NCI-H1930 (cell line): ENCODE measurements around the gene MT1G.
"Not testable (repeated sequence)": the region's sequence is repeated elsewhere in the genome, so short reads cannot be mapped to it uniquely, and the experiment has no call there.

Experiments
- DNase-seq, 2 experiments: peaks; one replicate each; lab custom pipeline; 2025; lab: John Stamatoyannopoulos, UW

Gene MT1G

GRCh38 chr16:56684926-56685590 lies 17.2 kb upstream of the MT1G start:
- DNase-seq, result no peak

- no peak for DNase-seq
Measured at GRCh38 chr16:56684256-56684925, 16.5 kb upstream of the MT1G start.

- DNase-seq, result no peak
Measured at GRCh38 chr16:56683424-56684172, 15.7 kb upstream of the MT1G start.

GRCh38 chr16:56682703-56683397 lies 15.0 kb upstream of the MT1G start:
- no peak for DNase-seq

GRCh38 chr16:56681939-56682702 lies 14.3 kb upstream of the MT1G start, which contains the start of gene MT1X:
TSS of gene MT1X (plus strand) at chr16:56682470. CDS start at chr16:56682541, 71 bp downstream.
- peak; percentile 60 to 65 for DNase-seq

GRCh38 chr16:56679818-56680217 lies 12.0 kb upstream of the MT1G start:
- DNase-seq, result no peak

- no peak for DNase-seq
Measured at GRCh38 chr16:56679078-56679730, 11.3 kb upstream of the MT1G start.

- no peak for DNase-seq
Measured at GRCh38 chr16:56677474-56677873, 9.6 kb upstream of the MT1G start.

GRCh38 chr16:56675685-56676210 lies 7.9 kb upstream of the MT1G start:
- no peak for DNase-seq

- DNase-seq, result not testable (repeated sequence)
Measured at GRCh38 chr16:56674570-56674969, 6.7 kb upstream of the MT1G start.

- no peak for DNase-seq
Measured at GRCh38 chr16:56673921-56674320, 6.1 kb upstream of the MT1G start.

- DNase-seq, result no peak
Measured at GRCh38 chr16:56672761-56673536, 5.1 kb upstream of the MT1G start.

GRCh38 chr16:56672171-56672570 lies 4.3 kb upstream of the MT1G start:
- not testable (repeated sequence) for DNase-seq

GRCh38 chr16:56671691-56672090 lies 3.8 kb upstream of the MT1G start:
- not testable (repeated sequence) for DNase-seq

GRCh38 chr16:56670620-56670934 lies 2.7 kb upstream of the MT1G start:
- DNase-seq, result no peak

- no peak for DNase-seq
Measured at GRCh38 chr16:56669840-56670619, 2.2 kb upstream of the MT1G start.

- no peak for DNase-seq
Measured at GRCh38 chr16:56669005-56669839, 1.4 kb upstream of the MT1G start, which contains the start of gene MT1H. TSS of gene MT1H (plus strand) at chr16:56669814. CDS start at chr16:56669885, 71 bp downstream.
